H1 (cell line): ENCODE data around the gene F7. TPM values are rescaled to one million over a fixed set of nuclear protein-coding genes. Genes with fewer than 3 reads are reported as not detected.
A peak's percentile ranks its signal among the peaks of the same experiment; 100 is the strongest.

ENCODE experiments used
- CTCF ChIA-PET: fragments of 300-600 bp; sonication (Branson Sonifier 250); formaldehyde crosslinking; loops from one replicate; lab custom pipeline; 2021; ENCODE audit not compliant: partially characterized antibody; lab: Charles Lee
- POLR2A ChIA-PET: fragments of 300-600 bp; sonication (Branson Sonifier 250); formaldehyde crosslinking; loops from one replicate; lab custom pipeline; 2021; ENCODE audit warnings: inconsistent platforms; ENCODE audit not compliant: partially characterized antibody; lab: Charles Lee
- DNase-seq, 2 experiments: peaks; one replicate each; pipeline versions ENCODE4 v3.0.0 to v3.0.0-alpha.2; 2010 to 2022; ENCODE audit warnings: low spot score in 2 of 2, low read depth in 1 of 2, mixed read lengths in 1 of 2
- FAIRE-seq: peaks from 2 replicates; lab custom pipeline; 2011; peaks lifted over from hg19 to GRCh38; lab: Jason Lieb, UNC
- H2AFZ ChIP-seq: 2 replicates; pipeline ENCODE4 v1.8.1; 2012; ENCODE audit warnings: low read length, inconsistent platforms
- H2AK5ac ChIP-seq: 2 replicates; pipeline ENCODE4 v1.6.1; 2013; ENCODE audit warnings: low read depth, low read length
- H2BK120ac ChIP-seq: replicated peaks from 2 replicates; pipeline ENCODE3; 2013; ENCODE audit warnings: low read depth, low read length, inconsistent platforms
- H2BK12ac ChIP-seq: 2 replicates; pipeline ENCODE4 v1.6.1; 2013; ENCODE audit warnings: low read depth, low read length
- H2BK15ac ChIP-seq: 2 replicates; pipeline ENCODE4 v1.6.1; 2013; ENCODE audit warnings: low read length
- H2BK20ac ChIP-seq: 2 replicates; pipeline ENCODE4 v1.6.1; 2013; ENCODE audit warnings: low read length
- H2BK5ac ChIP-seq: 2 replicates; pipeline ENCODE4 v1.6.1; 2013; ENCODE audit warnings: low read depth, low read length
- H3K14ac ChIP-seq: 2 replicates; pipeline ENCODE4 v1.6.1; 2013; ENCODE audit warnings: inconsistent platforms; ENCODE audit not compliant: insufficient read length
- H3K18ac ChIP-seq: 2 replicates; pipeline ENCODE4 v1.6.1; 2013; ENCODE audit warnings: low read length; ENCODE audit errors: extremely low read depth
- H3K23ac ChIP-seq: 2 replicates; pipeline ENCODE4 v1.6.1; 2013; ENCODE audit warnings: inconsistent platforms; ENCODE audit not compliant: insufficient read length
- H3K23me2 ChIP-seq: 2 replicates; pipeline ENCODE4 v1.6.1; 2013; ENCODE audit warnings: low read depth, low read length
- H3K27ac ChIP-seq: 2 replicates; pipeline ENCODE4 v1.6.1; 2011; ENCODE audit warnings: low read depth, low read length, inconsistent platforms
- H3K27me3 ChIP-seq, 4 experiments: replicated peaks in 1 of 4; 1 replicate in 1 of 4; 2 replicates in 3 of 4; pipeline versions ENCODE4 v1.6.1 to v1.8.1; 2011 to 2013; ENCODE audit warnings: low read length in 3 of 4, mild to moderate bottlenecking in 3 of 4, inconsistent platforms in 2 of 4, mixed read lengths in 2 of 4, moderate library complexity in 1 of 4; ENCODE audit not compliant: control insufficient read depth in 3 of 4, insufficient read depth in 3 of 4; ENCODE audit errors: extremely low read depth in 1 of 4
- H3K36me3 ChIP-seq, 4 experiments: 2 replicates each; pipeline versions ENCODE4 v1.6.1 to v1.8.1; 2011 to 2013; ENCODE audit warnings: mild to moderate bottlenecking in 4 of 4, low read length in 3 of 4, moderate library complexity in 2 of 4, control low read depth in 1 of 4, inconsistent platforms in 1 of 4; ENCODE audit not compliant: insufficient read depth in 4 of 4, control insufficient read depth in 2 of 4
- H3K4ac ChIP-seq: replicated peaks from 2 replicates; pipeline ENCODE3; 2013; ENCODE audit warnings: low read length, low read depth, mixed read lengths, inconsistent platforms; ENCODE audit not compliant: insufficient read length
- H3K4me1 ChIP-seq, 4 experiments: replicated peaks in 1 of 4; 1 replicate in 1 of 4; 2 replicates in 3 of 4; pipeline versions ENCODE4 v1.6.1 to v1.8.1; 2011 to 2013; ENCODE audit warnings: low read length in 3 of 4, inconsistent platforms in 2 of 4, mixed read lengths in 1 of 4; ENCODE audit not compliant: insufficient read depth in 4 of 4, control insufficient read depth in 3 of 4
- H3K4me2 ChIP-seq, 2 experiments: 2 replicates each; pipeline versions ENCODE4 v1.6.1 to v1.8.1; 2011 to 2013; ENCODE audit warnings: low read depth in 2 of 2, low read length in 2 of 2, control low read depth in 1 of 2, inconsistent platforms in 1 of 2, mild to moderate bottlenecking in 1 of 2; ENCODE audit not compliant: insufficient read depth in 1 of 2
- H3K4me3 ChIP-seq, 4 experiments: fragments of 200-600, 300-600 bp in 1 of 4; sonication (generic), shearing (Covaris generic), sonication (Bioruptor Twin) in 1 of 4; 2 replicates each; pipeline versions ENCODE4 v1.5.1 to v1.8.1; 2011 to 2016; ENCODE audit warnings: low read length in 4 of 4, low read depth in 3 of 4, control low read depth in 2 of 4, inconsistent platforms in 2 of 4, mild to moderate bottlenecking in 2 of 4, mixed read lengths in 1 of 4, moderate library complexity in 1 of 4; ENCODE audit not compliant: insufficient read depth in 2 of 4; ENCODE audit errors: extremely low read depth in 1 of 4
- H3K56ac ChIP-seq: replicated peaks from 2 replicates; pipeline ENCODE3; 2013; ENCODE audit warnings: low read depth, mild to moderate bottlenecking, mixed read lengths, low read length, inconsistent platforms; ENCODE audit not compliant: insufficient read length
- H3K79me1 ChIP-seq: 2 replicates; pipeline ENCODE4 v1.6.1; 2013; ENCODE audit warnings: low read depth, low read length, control low read depth
- H3K79me2 ChIP-seq, 2 experiments: 2 replicates each; pipeline versions ENCODE4 v1.6.1 to v1.8.1; 2012 to 2013; ENCODE audit warnings: low read length in 2 of 2, mild to moderate bottlenecking in 2 of 2, inconsistent platforms in 1 of 2; ENCODE audit not compliant: insufficient read depth in 2 of 2, control insufficient read depth in 1 of 2
- H3K9ac ChIP-seq, 4 experiments: replicated peaks in 1 of 4; 1 replicate in 1 of 4; 2 replicates in 3 of 4; pipeline versions ENCODE4 v1.6.1 to v1.8.1; 2011 to 2013; ENCODE audit warnings: low read depth in 3 of 4, low read length in 3 of 4, control low read depth in 2 of 4, mild to moderate bottlenecking in 2 of 4, moderate library complexity in 2 of 4, inconsistent platforms in 1 of 4; ENCODE audit errors: extremely low read depth in 1 of 4
- H3K9me3 ChIP-seq, 2 experiments: 2 replicates each; pipeline versions ENCODE4 v1.6.1 to v1.8.1; 2012 to 2013; ENCODE audit warnings: mild to moderate bottlenecking in 2 of 2, moderate library complexity in 2 of 2, control low read depth in 1 of 2, inconsistent platforms in 1 of 2, low read depth in 1 of 2, low read length in 1 of 2, mixed read lengths in 1 of 2; ENCODE audit not compliant: insufficient read depth in 2 of 2
- H4K20me1 ChIP-seq, 2 experiments: replicated peaks in 1 of 2; 2 replicates each; pipeline versions ENCODE3 to v1.8.1; 2011 to 2013; ENCODE audit warnings: inconsistent platforms in 2 of 2, low read length in 2 of 2, mild to moderate bottlenecking in 1 of 2; ENCODE audit not compliant: insufficient read depth in 2 of 2, control insufficient read depth in 1 of 2
- H4K5ac ChIP-seq: 2 replicates; pipeline ENCODE4 v1.6.1; 2013; ENCODE audit warnings: low read length, low read depth, mixed read lengths, inconsistent platforms; ENCODE audit not compliant: insufficient read length
- H4K8ac ChIP-seq: 2 replicates; pipeline ENCODE4 v1.8.0; 2013; ENCODE audit warnings: mild to moderate bottlenecking, moderate library complexity, low read length, inconsistent platforms; ENCODE audit not compliant: insufficient read depth; ENCODE audit errors: extremely low read depth
- H4K91ac ChIP-seq: replicated peaks from 2 replicates; pipeline ENCODE3; 2013; ENCODE audit warnings: low read length, mixed read lengths, inconsistent platforms; ENCODE audit not compliant: insufficient read length
- SP2 ChIP-seq: IDR thresholded peaks from 2 replicates; pipeline ENCODE4 v1.6.1; 2012; ENCODE audit warnings: mild to moderate bottlenecking, low read length, inconsistent platforms
- SRF ChIP-seq: IDR thresholded peaks from 2 replicates; pipeline ENCODE4 v1.6.1; 2011; ENCODE audit warnings: mild to moderate bottlenecking, low read depth, low read length, moderate library complexity
- WGBS, 2 experiments: shearing (Covaris generic) in 1 of 2; methylation state at CpG; one replicate each; pipeline versions ENCODE4 v1.1.6 to v1.1.7; 2013 to 2015; ENCODE audit warnings: low lambda C conversion rate in 2 of 2, mixed read lengths in 2 of 2, inconsistent platforms in 1 of 2, low coverage in 1 of 2, missing lambda C conversion rate in 1 of 2; ENCODE audit not compliant: insufficient replicate concordance in 2 of 2, insufficient coverage in 1 of 2, insufficient read length in 1 of 2; ENCODE audit errors: extremely low coverage in 1 of 2, missing lambda C conversion rate in 1 of 2; 5-methylcytosine and 5-hydroxymethylcytosine counted together
- polyA plus RNA-seq, 7 experiments: library from polyadenylated mRNA; depleted of rRNA in 3 of 7; stranded (reverse) in 5 of 7; unstranded in 2 of 7; fragments of >200 nt in 5 of 7; fragments of 200-250 nt in 2 of 7; gene quantifications; 1 replicate in 5 of 7; 2 replicates in 1 of 7; 4 replicates in 1 of 7; pipeline versions ENCODE4 v1.2.1 to v1.2.3, GENCODE V29; 2011 to 2013; ENCODE audit warnings: missing spikeins in 2 of 7, mixed read lengths in 2 of 7
- total RNA-seq: library from RNA; stranded (reverse); fragmentation: NEBNext Ultra II Directional; extraction: Animal tissue kit (Norgen Biotek cat#: 25700); gene quantifications from 2 replicates; pipeline ENCODE4 v1.2.1, GENCODE V29; 2021

Gene F7
- total and polyA plus RNA-seq, 2 of the 8 experiments (the other 6 are each of a cell fraction or from before 2014, with no cell fraction given) = 0.43 to 0.98 TPM

DNA sequence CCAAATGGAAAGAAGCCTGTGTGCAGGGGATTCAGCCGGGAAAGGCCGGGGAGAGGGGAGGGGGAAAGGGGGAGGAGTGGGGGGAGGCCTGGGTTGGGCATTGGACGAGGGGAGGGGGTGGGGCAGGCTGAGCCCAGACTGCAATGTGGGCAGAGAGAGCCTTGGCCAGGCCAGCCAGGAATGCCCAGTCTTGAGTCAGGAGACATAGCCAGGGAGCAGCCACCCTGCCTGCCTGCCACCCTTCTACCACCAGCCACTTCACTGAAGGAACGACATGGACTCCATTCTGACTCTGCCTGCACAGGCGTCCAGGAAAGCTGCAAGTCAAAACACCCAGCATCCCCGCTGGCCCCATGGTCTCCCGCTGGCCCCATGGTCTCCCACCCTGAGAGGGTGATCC lies 53.4 kb downstream of the F7 start:
- Histone ChIP-seq H2BK5ac (0 out of 2 replicates have a peak overlapping the region, but pooled peaks have one; percentile 9), H4K5ac (no peak overlapping the region), H3K23me2 (no peaks in the 10 kb centered on the region; the same call in 1 of the 2 replicates), H3K79me2 (no peaks in the 10 kb centered on the region), H3K9me3 (no peaks in the 10 kb centered on the region), H2AK5ac (0 out of 2 replicates have a peak overlapping the region, but pooled peaks have one; percentile 39), H3K27ac (no peak overlapping the region), H2BK12ac (no peak overlapping the region), H3K79me1 (no peaks in the 10 kb centered on the region), H2BK120ac (no peak overlapping the region), H3K4me1 (peaks cover 0 to 22% (median 14%) of the 10 kb centered on the region in 4 experiments; a peak in 6 of 7 replicates), H3K36me3 (no peaks in the 10 kb centered on the region), H3K18ac (no peak overlapping the region), H4K20me1 (no peaks in the 10 kb centered on the region), H3K4me3 (no peak overlapping the region), H3K4ac (peak overlapping the region; percentile 25), H3K56ac (no peak overlapping the region), H3K14ac (no peak overlapping the region), H2AFZ (no peak overlapping the region), H3K27me3 (no peaks in the 10 kb centered on the region; a peak in 1 of 7 replicates), H2BK15ac (no peak overlapping the region)
- ChIA-PET CTCF (interaction anchor here (1.2 to 2.0 kb wide), 3 partner anchors 17 to 129 kb away, joined by 3 to 6 read pairs (median 5); no protein-coding TSS in a partner anchor), POLR2A (interaction anchor here (1.3 to 2.4 kb wide), 4 partner anchors 17 to 233 kb away, joined by 3 to 9 read pairs (median 6); partner anchors contain the start of genes CUL4A and PCID2)
- WGBS, 2 experiments = 72% methylated on average over 4 of the region's 7 CpGs; no CpG with 5 or more reads in 1 of the 2 experiments
- no peak for FAIRE-seq
- no peak for DNase-seq
- TF ChIP-seq SP2 (no peak), SRF (no peak)
- TF ChIP-seq, all 59 proteins: peak for 0
- H3K9ac ChIP-seq = no peak overlapping the region
- no peak overlapping the region for H3K23ac ChIP-seq
- H4K91ac ChIP-seq = no peak overlapping the region
- no peak overlapping the region for H2BK20ac ChIP-seq
- no peak overlapping the region; a peak in 2 of 4 replicates for H3K4me2 ChIP-seq
- H4K8ac ChIP-seq = no peak overlapping the region
